HepG2 (cell line): ENCODE measurements around the gene MS4A15. TPM values are rescaled to one million over a fixed set of nuclear protein-coding genes. Genes with fewer than 3 reads are reported as not detected.

ENCODE experiments used
- ATAC-seq: fragments of 200-7000 bp; cut with Tn5 transposase; 3 replicates; pipeline ENCODE4 v1.9.1; 2020; ENCODE audit warnings: mild to moderate bottlenecking, moderate library complexity
- BruUV-seq: library from RNA; stranded (reverse); fragments of 400-500 nt; replicated peaks from 2 replicates; lab custom pipeline; 2021; lab: Mats Ljungman, UMichigan
- CTCF ChIA-PET: fragments of 300-600 bp; formaldehyde crosslinking; extraction: SDS; loops from one replicate; lab custom pipeline; 2021; ENCODE audit warnings: low total read pairs, inconsistent platforms, low intra/inter-chr PET ratio; lab: Yijun Ruan, JAX
- POLR2A ChIA-PET: fragments of 350-600 bp; sonication (Branson Sonifier 250); formaldehyde crosslinking; loops from one replicate; lab custom pipeline; 2020; ENCODE audit warnings: antibody characterized with exemption, inconsistent platforms; lab: Yijun Ruan, JAX
- DNase-seq: peaks from one replicate; pipeline ENCODE4 v3.0.0-alpha.2; 2015; ENCODE audit warnings: low spot score
- FAIRE-seq: peaks from 3 replicates; lab custom pipeline; 2011; peaks lifted over from hg19 to GRCh38; lab: Jason Lieb, UNC
- H2AFZ ChIP-seq: one replicate; pipeline ENCODE4 v1.6.1; 2011; ENCODE audit warnings: low read length, inconsistent platforms
- H3K27ac ChIP-seq: fragments of 300-600 bp; 3 replicates; pipeline ENCODE4 v1.8.0; 2011; ENCODE audit warnings: mixed run types, mild to moderate bottlenecking, mixed read lengths, low read length, inconsistent platforms; ENCODE audit not compliant: insufficient read depth; ENCODE audit errors: extremely low read length
- H3K27me3 ChIP-seq, 2 experiments: fragments of 200-600 bp in 1 of 2; 2 replicates in 1 of 2; 3 replicates in 1 of 2; pipeline versions ENCODE4 v1.6.0 to v1.8.0; 2011; ENCODE audit warnings: low read length in 2 of 2, mild to moderate bottlenecking in 2 of 2, moderate library complexity in 2 of 2, inconsistent platforms in 1 of 2; ENCODE audit not compliant: insufficient read depth in 2 of 2, control insufficient read depth in 1 of 2
- H3K36me3 ChIP-seq, 2 experiments: fragments of 200-600 bp in 1 of 2; replicated peaks in 1 of 2; 2 replicates in 1 of 2; 3 replicates in 1 of 2; pipeline versions ENCODE4 v1.5.1 to v1.8.0; 2011; ENCODE audit warnings: low read length in 2 of 2, inconsistent platforms in 1 of 2; ENCODE audit not compliant: insufficient read depth in 2 of 2, control insufficient read depth in 1 of 2
- H3K4me1 ChIP-seq: 2 replicates; pipeline ENCODE4 v1.5.1; 2012; ENCODE audit warnings: low read length, inconsistent platforms; ENCODE audit not compliant: insufficient read depth
- H3K4me2 ChIP-seq: 2 replicates; pipeline ENCODE4 v1.6.0; 2011; ENCODE audit warnings: low read depth, low read length, inconsistent platforms
- H3K4me3 ChIP-seq, 3 experiments: fragments of 200-600 bp in 1 of 3; sonication (generic), shearing (Covaris generic) in 1 of 3; replicated peaks in 1 of 3; 2 replicates each; pipeline ENCODE4 v1.5.1; 2011 to 2016; ENCODE audit warnings: low read length in 3 of 3, inconsistent platforms in 2 of 3, low read depth in 2 of 3, mild to moderate bottlenecking in 2 of 3, control low read depth in 1 of 3, mixed read lengths in 1 of 3; ENCODE audit not compliant: insufficient read depth in 1 of 3
- H3K79me2 ChIP-seq: one replicate; pipeline ENCODE4 v1.6.1; 2011; ENCODE audit warnings: low read length, inconsistent platforms; ENCODE audit not compliant: insufficient read depth
- H3K9ac ChIP-seq: 2 replicates; pipeline ENCODE4 v1.6.0; 2011; ENCODE audit warnings: mild to moderate bottlenecking, low read depth, low read length, inconsistent platforms; ENCODE audit not compliant: insufficient read depth
- H3K9me3 ChIP-seq: 2 replicates; pipeline ENCODE4 v1.5.1; 2012; ENCODE audit warnings: mild to moderate bottlenecking, low read length
- H4K20me1 ChIP-seq: 2 replicates; pipeline ENCODE4 v1.6.0; 2011; ENCODE audit warnings: inconsistent platforms, mild to moderate bottlenecking, low read length, moderate library complexity; ENCODE audit not compliant: insufficient read depth
- GLMP ChIP-seq: sonication (generic); formaldehyde crosslinking; IDR thresholded peaks from 2 replicates; pipeline ENCODE4 v1.9.0; 2021; ENCODE audit warnings: missing genetic modification reagents, mild to moderate bottlenecking, borderline replicate concordance
- GPN1 ChIP-seq: sonication (generic); formaldehyde crosslinking; IDR thresholded peaks from 2 replicates; pipeline ENCODE4 v1.5.1; 2020; ENCODE audit warnings: missing genetic modification reagents, borderline replicate concordance
- HNF4G ChIP-seq, 2 experiments: sonication (generic) in 1 of 2; formaldehyde crosslinking in 1 of 2; IDR thresholded peaks; 2 replicates each; pipeline versions ENCODE4 v1.4.0 to v1.6.1; 2011 to 2020; ENCODE audit warnings: borderline replicate concordance in 2 of 2, low read depth in 2 of 2, mild to moderate bottlenecking in 2 of 2, low read length in 1 of 2, missing genetic modification reagents in 1 of 2, moderate library complexity in 1 of 2
- MYNN ChIP-seq: sonication (generic); formaldehyde crosslinking; IDR thresholded peaks from 2 replicates; pipeline ENCODE4 v1.4.0; 2020; ENCODE audit warnings: mild to moderate bottlenecking, low read depth, missing genetic modification reagents
- NCOA1 ChIP-seq: sonication (generic); formaldehyde crosslinking; IDR thresholded peaks from 2 replicates; pipeline ENCODE4 v1.9.0; 2021; ENCODE audit warnings: missing genetic modification reagents
- PHF21A ChIP-seq: sonication (generic); formaldehyde crosslinking; IDR thresholded peaks from 2 replicates; pipeline ENCODE4 v1.5.0; 2020; ENCODE audit warnings: mild to moderate bottlenecking, missing genetic modification reagents
- RELA ChIP-seq: sonication (generic); formaldehyde crosslinking; IDR thresholded peaks from 2 replicates; pipeline ENCODE4 v1.4.0; 2020; ENCODE audit warnings: missing genetic modification reagents
- REPIN1 ChIP-seq: sonication (generic); formaldehyde crosslinking; IDR thresholded peaks from 2 replicates; pipeline ENCODE4 v1.8.0; 2022; ENCODE audit warnings: missing genetic modification reagents, low read depth, mild to moderate bottlenecking, borderline replicate concordance
- SETDB1 ChIP-seq: sonication (generic); formaldehyde crosslinking; IDR thresholded peaks from 2 replicates; pipeline ENCODE4 v1.5.1; 2020; ENCODE audit warnings: missing genetic modification reagents, mild to moderate bottlenecking, borderline replicate concordance
- SOX6 ChIP-seq, 2 experiments: fragments of 450-650 bp in 1 of 2; sonication (generic) in 1 of 2; formaldehyde crosslinking in 1 of 2; IDR thresholded peaks; 2 replicates each; pipeline versions ENCODE4 v1.4.0 to v1.6.1; 2017 to 2020; ENCODE audit warnings: antibody characterized with exemption in 1 of 2, mild to moderate bottlenecking in 1 of 2, missing genetic modification reagents in 1 of 2
- YEATS2 ChIP-seq: sonication (generic); formaldehyde crosslinking; IDR thresholded peaks from 2 replicates; pipeline ENCODE4 v1.4.0; 2020; ENCODE audit warnings: missing genetic modification reagents, borderline replicate concordance
- ZNF414 ChIP-seq: sonication (generic); formaldehyde crosslinking; IDR thresholded peaks from 2 replicates; pipeline ENCODE4 v1.5.0; 2020; ENCODE audit warnings: missing genetic modification reagents
- ZNF510 ChIP-seq: sonication (generic); formaldehyde crosslinking; IDR thresholded peaks from 2 replicates; pipeline ENCODE4 v1.4.0; 2020; ENCODE audit warnings: low read depth, mild to moderate bottlenecking, missing genetic modification reagents
- ZNF720 ChIP-seq: sonication (generic); formaldehyde crosslinking; IDR thresholded peaks from 2 replicates; pipeline ENCODE4 v1.4.0; 2020; ENCODE audit warnings: missing genetic modification reagents
- WGBS: methylation state at CpG from one replicate; pipeline ENCODE4 v1.1.6; 2017; ENCODE audit warnings: low lambda C conversion rate; 5-methylcytosine and 5-hydroxymethylcytosine counted together
- in situ Hi-C: cut with HindIII; loops from 2 replicates; pipeline ENCODE4 v1.10.0; 2017; ENCODE audit warnings: low pct_unique_long_range_greater_than_20kb; ENCODE audit not compliant: extremely low pct_ligation_motif_present
- intact Hi-C: fragments of 100-400 bp; cut with micrococcal nuclease; formaldehyde crosslinking; loops from one replicate; pipeline ENCODE4 v1.10.0; 2022; ENCODE audit not compliant: unreplicated experiment
- polyA plus RNA-seq, 8 experiments: library from polyadenylated mRNA; depleted of rRNA in 3 of 8; stranded (reverse) in 7 of 8; unstranded in 1 of 8; fragments of >200 nt; fragmentation: Illumina TruSeq in 4 of 8; extraction: Trizol in 4 of 8; gene quantifications; 2 replicates each; pipeline versions ENCODE4 v1.2.1 to v1.2.3, GENCODE V29; 2011 to 2016; ENCODE audit warnings: low read depth in 4 of 8, missing spikeins in 1 of 8, mixed read lengths in 1 of 8; ENCODE audit not compliant: insufficient read depth in 1 of 8
- total RNA-seq, 5 experiments: library from RNA; depleted of rRNA; stranded (reverse); fragments of >200 nt; fragmentation: Illumina TruSeq; extraction: Trizol; gene quantifications; 2 replicates each; pipeline ENCODE4 v1.2.3, GENCODE V29; 2016; ENCODE audit warnings: low read depth in 1 of 5

MS4A15 gene
- total and polyA plus RNA-seq, 2 of the 13 experiments (the other 11 are each of a cell fraction or from before 2014, with no cell fraction given), result not detected

- H3K4me1 ChIP-seq, result no peaks in the 10 kb centered on the region
- H3K4me2 ChIP-seq, result no peak overlapping the region
- no peak for ATAC-seq
- no peak overlapping the region for H3K27ac ChIP-seq
- ChIA-PET CTCF (no interaction called here), POLR2A (no interaction called here)
- intact Hi-C loops, result no loop called here
- WGBS, result 8% methylated on average over 4 of the region's 4 CpGs
- TF ChIP-seq ZNF510 (CRISPR knock-in tag) (no peak), SETDB1 (no peak), ZNF414 (CRISPR knock-in tag) (no peak), ZNF720 (CRISPR knock-in tag) (no peak), HNF4G (IDR thresholded peaks at IDR 0.05; ENCODE audit: borderline replicate concordance, low read depth, low read length) (no peak), HNF4G (CRISPR knock-in tag; IDR thresholded peaks at IDR 0.05; ENCODE audit: borderline replicate concordance, low read depth) (no peak), MYNN (CRISPR knock-in tag) (no peak), SOX6 (IDR thresholded peaks at IDR 0.05) (no peak), SOX6 (CRISPR knock-in tag; IDR thresholded peaks at IDR 0.05) (no peak), PHF21A (CRISPR knock-in tag) (no peak), REPIN1 (CRISPR knock-in tag) (no peak), GPN1 (CRISPR knock-in tag) (no peak), NCOA1 (no peak), RELA (CRISPR knock-in tag) (no peak), YEATS2 (no peak), GLMP (CRISPR knock-in tag) (no peak)
- in situ Hi-C loops, result no loop called here
- no peaks in the 10 kb centered on the region for H3K9me3 ChIP-seq
- BruUV-seq, result no TSS peak
- DNase-seq, result no peak
- no peaks in the 10 kb centered on the region for H3K79me2 ChIP-seq
- H3K36me3 ChIP-seq, result no peaks in the 10 kb centered on the region
- no peak overlapping the region for H3K9ac ChIP-seq
- no peak overlapping the region for H2AFZ ChIP-seq
- H4K20me1 ChIP-seq, result no peaks in the 10 kb centered on the region
- H3K4me3 ChIP-seq, result no peak overlapping the region
- FAIRE-seq, result no peak
- peaks cover 0 to 8% of the 10 kb centered on the region in 2 experiments; a peak in 2 of 5 replicates for H3K27me3 ChIP-seq
Observed at GRCh38 chr11:60719391-60719790, 37.3 kb upstream of the MS4A15 start.
